Epithelial cell of proximal tubule (primary cell): ENCODE data around the gene LRRN3. TPM values are rescaled to one million over a fixed set of nuclear protein-coding genes. Genes with fewer than 3 reads are reported as not detected.

ENCODE experiments used
- DNase-seq: peaks from one replicate; pipeline ENCODE4 v3.0.0-alpha.2; 2011; ENCODE audit warnings: low read depth
- H3K4me3 ChIP-seq: 2 replicates; pipeline ENCODE4 v1.5.1; 2011; ENCODE audit warnings: low read depth, mild to moderate bottlenecking, low read length
- CTCF ChIP-seq: conservative IDR thresholded peaks from 2 replicates; pipeline ENCODE4 v1.5.1; 2012; ENCODE audit warnings: low read depth, mild to moderate bottlenecking, low read length
- total RNA-seq: library from RNA; depleted of rRNA; stranded (reverse); fragments of >200 nt; gene quantifications from 2 replicates; pipeline ENCODE4 v1.2.3, GENCODE V29; 2015

LRRN3 gene
- total RNA-seq, 1 donor from 2014 or later = not detected

- no peak overlapping the region for H3K4me3 ChIP-seq
- no peak for TF ChIP-seq CTCF
- DNase-seq = no peak
These were observed 12.8 kb downstream of the LRRN3 start for GRCh38 chr7:111103678-111104274.

- no peak for TF ChIP-seq CTCF
- no peak overlapping the region for H3K4me3 ChIP-seq
- no peak for DNase-seq
These were observed 13.8 kb downstream of the LRRN3 start for GRCh38 chr7:111104710-111105109.

- DNase-seq = no peak
- H3K4me3 ChIP-seq = no peak overlapping the region
- no peak for TF ChIP-seq CTCF
These were observed 14.3 kb downstream of the LRRN3 start for GRCh38 chr7:111105269-111105668.

DNA sequence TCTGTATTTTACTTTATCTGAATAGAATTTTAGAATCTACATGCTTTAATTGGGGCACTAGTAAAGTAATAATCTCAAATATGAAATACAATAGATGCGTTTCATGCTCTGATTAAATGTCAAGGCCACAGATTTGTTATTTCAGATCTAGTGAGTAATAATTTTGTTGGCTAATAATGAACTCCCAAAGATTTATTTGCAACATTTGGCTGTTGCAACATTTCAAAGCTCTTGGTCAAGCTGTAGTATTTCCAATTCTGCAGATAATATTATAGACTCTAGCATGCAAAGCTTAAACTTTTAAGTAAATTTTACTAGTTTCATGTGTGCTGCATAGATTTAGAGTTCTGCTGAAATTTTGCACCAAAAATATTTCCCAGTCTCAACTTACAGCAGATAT is 16.7 kb downstream of the LRRN3 start:
- TF ChIP-seq CTCF = no peak
- no peak overlapping the region for H3K4me3 ChIP-seq
- DNase-seq = no peak

DNA sequence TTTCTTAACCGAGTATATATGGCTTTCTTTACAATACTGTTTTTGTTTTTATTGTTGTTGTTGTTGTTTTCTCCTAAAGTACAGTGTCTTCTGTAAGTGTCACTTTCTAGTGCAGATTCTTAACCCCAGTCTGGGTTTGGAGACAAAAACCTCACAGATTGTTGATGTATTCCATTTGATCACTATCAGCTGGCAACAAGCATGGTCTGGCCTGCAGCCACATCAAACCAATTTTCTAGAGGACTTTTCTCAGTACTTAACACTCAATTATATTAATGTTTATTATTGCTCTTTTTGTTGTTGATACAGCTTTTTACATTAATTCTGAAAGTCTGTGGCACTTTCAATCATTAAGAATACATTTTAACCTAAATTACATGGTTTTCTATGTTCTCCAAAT is 17.1 kb downstream of the LRRN3 start:
- DNase-seq = no peak
- TF ChIP-seq CTCF = no peak
- no peak overlapping the region for H3K4me3 ChIP-seq

DNA sequence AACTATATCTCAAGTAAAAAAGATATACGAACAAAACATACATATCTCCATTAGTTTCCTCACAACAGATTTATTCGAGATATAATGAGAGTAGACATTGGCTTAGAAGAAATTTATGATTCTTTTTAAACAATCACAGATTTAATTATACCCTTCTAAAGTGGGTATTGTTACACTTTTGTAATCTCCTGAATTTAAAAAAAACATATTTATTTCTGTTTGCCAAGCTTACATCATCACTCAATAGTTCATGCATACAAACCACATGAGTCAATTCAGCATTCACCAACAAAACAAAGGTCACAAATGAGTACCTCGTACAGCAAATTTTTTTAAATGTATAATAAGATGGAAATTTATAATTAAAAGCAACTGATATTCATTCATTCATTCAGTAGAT is 17.6 kb downstream of the LRRN3 start:
- no peak for TF ChIP-seq CTCF
- no peak for DNase-seq
- H3K4me3 ChIP-seq = no peak overlapping the region

- no peak for TF ChIP-seq CTCF
- no peak overlapping the region for H3K4me3 ChIP-seq
- no peak for DNase-seq
These were observed 21.5 kb downstream of the LRRN3 start for GRCh38 chr7:111112439-111112838.
